NCI-H146 treated with DMSO at 0.1 percent for 48 hours (cell line): Measurements from ENCODE around the gene FTO.

Experiments used
- DNase-seq: peaks from one replicate; lab custom pipeline; 2025; ENCODE audit not compliant: unreplicated experiment; lab: John Stamatoyannopoulos, UW

FTO gene

GRCh38 chr16:53924331-53925106, 220.6 kb downstream of the FTO start:
- DNase-seq: no peak

GRCh38 chr16:53925107-53925410, 221.1 kb downstream of the FTO start:
- no peak for DNase-seq

GRCh38 chr16:53925526-53925925, 221.6 kb downstream of the FTO start:
- no peak for DNase-seq

- DNase-seq: no peak
Measured at GRCh38 chr16:53926209-53926608, 222.3 kb downstream of the FTO start.

- DNase-seq: peak; percentile 20
Measured at GRCh38 chr16:53932975-53933374, 229.0 kb downstream of the FTO start.

GRCh38 chr16:53933407-53933806, 229.5 kb downstream of the FTO start:
- DNase-seq: no peak

- no peak for DNase-seq
Measured at GRCh38 chr16:53936052-53936451, 232.1 kb downstream of the FTO start.

- DNase-seq: no peak
Measured at GRCh38 chr16:53936529-53936928, 232.6 kb downstream of the FTO start.

GRCh38 chr16:53937161-53937880, 233.4 kb downstream of the FTO start:
- no peak for DNase-seq

- no peak for DNase-seq
Measured at GRCh38 chr16:53944025-53944424, 240.1 kb downstream of the FTO start.

GRCh38 chr16:53945996-53946395, 242.0 kb downstream of the FTO start:
- DNase-seq: no peak

GRCh38 chr16:53946746-53947386, 242.9 kb downstream of the FTO start:
- no peak for DNase-seq

- peak; percentile 25 for DNase-seq
Measured at GRCh38 chr16:53947642-53948041, 243.7 kb downstream of the FTO start.

- DNase-seq: no peak
Measured at GRCh38 chr16:53948326-53948725, 244.4 kb downstream of the FTO start.

GRCh38 chr16:53948734-53949430, 244.9 kb downstream of the FTO start:
- no peak for DNase-seq

- DNase-seq: peak; percentile 26
Measured at GRCh38 chr16:53949715-53950410, 245.9 kb downstream of the FTO start.

- peak; percentile 30 for DNase-seq
Measured at GRCh38 chr16:53950677-53951076, 246.7 kb downstream of the FTO start.

- no peak for DNase-seq
Measured at GRCh38 chr16:53952215-53953208, 248.6 kb downstream of the FTO start.

- no peak for DNase-seq
Measured at GRCh38 chr16:53953336-53953735, 249.4 kb downstream of the FTO start.
